ENCODE measurements around the gene KRT36.

KRT36 gene

DNA sequence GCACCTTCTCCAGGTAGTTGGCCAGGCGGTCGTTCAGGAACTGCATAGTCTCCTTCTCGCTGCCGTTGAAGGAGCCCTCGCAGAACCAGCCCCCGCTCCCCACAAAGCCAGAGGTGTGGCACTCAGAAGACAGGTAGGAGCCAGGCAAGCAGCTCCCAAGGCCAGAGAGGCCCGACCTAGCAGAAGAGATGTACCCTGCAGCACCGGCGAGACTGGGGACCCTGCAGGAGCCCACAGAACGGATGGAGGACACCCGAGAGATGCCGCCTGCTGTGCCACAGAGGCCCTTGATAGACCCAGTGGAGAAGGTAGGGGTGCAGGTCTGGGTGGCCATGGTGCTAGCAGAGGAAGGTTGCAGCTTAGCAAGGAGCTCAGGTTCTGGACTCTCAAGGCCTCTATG lies at the start of gene KRT36:
TSS of gene KRT36 (minus strand) at position 380 of the 400 bp plus-strand sequence. CDS start at position 334, 46 bp downstream.
- no peak for DNase-seq (ENCODE audit: low read depth)

GRCh38 chr17:41539071-41539492 lies 49.4 kb upstream of the KRT36 start:
- DNase-seq (ENCODE audit: low read depth), result no peak

- no peak for DNase-seq (ENCODE audit: low read depth)
These were observed 48.9 kb upstream of the KRT36 start for GRCh38 chr17:41538565-41538991.

DNA sequence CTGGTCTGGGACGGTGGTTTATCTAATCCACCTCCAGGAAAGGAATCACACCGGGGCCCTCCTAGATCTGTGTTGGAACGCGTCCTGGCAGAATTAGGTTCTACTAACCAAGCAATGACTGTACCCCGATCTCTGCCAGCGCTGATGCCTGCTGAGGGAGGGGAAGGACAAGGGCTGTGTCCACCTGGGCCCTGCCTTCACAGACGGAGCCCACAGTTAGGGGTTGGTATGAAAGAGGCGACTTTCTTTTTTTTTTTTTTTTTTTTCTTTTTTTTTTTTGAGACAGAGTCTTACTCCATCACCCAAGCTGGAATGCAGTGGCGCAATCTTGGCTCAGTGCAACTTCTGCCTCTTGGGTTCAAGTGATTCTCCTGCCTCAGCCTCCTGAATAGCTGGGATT lies 48.3 kb upstream of the KRT36 start:
- no peak for DNase-seq (ENCODE audit: low read depth)

DNA sequence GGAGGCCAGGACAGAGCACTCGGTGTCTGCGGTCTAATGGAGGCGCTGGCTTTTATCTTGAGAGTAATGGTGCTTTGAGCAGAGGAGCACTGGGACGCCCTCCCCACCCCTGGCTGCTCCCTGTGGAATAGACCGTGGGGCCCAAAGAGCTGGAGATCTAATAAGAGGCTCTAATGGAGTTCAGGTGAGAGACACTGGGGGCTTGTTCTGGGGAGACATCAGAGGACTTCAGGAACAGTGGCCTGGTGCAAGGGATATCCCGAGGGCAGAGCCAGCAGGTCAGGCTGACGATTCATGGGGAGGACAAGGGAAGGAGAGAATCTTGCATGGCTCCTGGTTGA lies 47.9 kb upstream of the KRT36 start:
- no peak for DNase-seq (ENCODE audit: low read depth)

GRCh38 chr17:41536741-41537613 lies 47.3 kb upstream of the KRT36 start:
- no peak for DNase-seq (ENCODE audit: low read depth)

- no peak for DNase-seq (ENCODE audit: low read depth)
These were observed 46.2 kb upstream of the KRT36 start for GRCh38 chr17:41535764-41536481.

DNA sequence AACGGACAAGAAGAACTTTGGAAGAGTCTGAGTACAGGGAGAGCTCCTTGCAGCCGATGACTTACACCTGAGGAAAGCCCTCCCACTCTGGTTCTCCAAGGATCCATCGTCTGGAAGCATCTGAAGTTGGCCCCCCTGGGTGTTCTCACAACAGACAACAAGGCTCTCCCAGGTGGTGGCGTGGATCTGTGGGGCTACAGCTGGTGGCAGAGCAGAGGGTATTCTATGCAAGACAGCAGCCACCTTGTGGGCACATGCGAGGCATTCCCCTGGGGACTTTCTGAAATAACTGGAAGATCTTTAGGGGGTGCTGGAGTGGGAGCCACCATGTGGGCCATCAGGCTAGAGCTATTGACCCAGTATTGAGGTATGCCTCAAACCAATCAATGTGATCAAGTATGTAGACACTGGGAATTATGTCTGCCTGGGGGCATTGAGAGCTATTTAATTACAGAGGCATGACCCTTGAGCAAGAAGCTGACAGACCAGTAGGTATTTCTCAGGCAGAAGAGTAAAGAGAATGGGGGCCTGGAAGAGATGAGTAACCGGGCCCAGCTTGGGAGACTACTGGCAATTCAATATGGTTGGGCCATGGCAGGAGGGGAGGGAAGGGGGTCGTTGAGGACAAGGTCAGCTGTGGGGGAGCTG lies 45.3 kb upstream of the KRT36 start:
- DNase-seq (ENCODE audit: low read depth), result no peak

DNA sequence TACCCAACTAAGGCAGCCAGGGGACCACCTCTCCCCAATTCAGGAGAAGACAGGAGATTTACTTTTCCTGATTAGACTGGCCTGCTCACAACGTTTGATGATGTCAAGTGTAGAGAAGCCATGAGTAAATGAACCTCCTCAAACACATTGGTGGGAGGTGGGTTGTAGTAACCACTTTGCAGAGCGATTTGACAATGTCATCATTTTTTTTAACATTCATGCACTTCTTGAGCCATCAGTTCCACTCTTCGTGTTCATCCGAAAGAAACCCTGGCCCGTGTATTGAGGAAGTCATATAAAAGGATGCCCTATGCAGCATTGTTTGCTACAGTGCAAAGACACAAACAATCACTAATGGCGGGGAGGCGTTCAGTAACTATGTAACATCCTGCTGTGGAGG lies 43.9 kb upstream of the KRT36 start:
- DNase-seq (ENCODE audit: low read depth), result no peak

GRCh38 chr17:41532947-41533570 lies 43.3 kb upstream of the KRT36 start:
- DNase-seq (ENCODE audit: low read depth), result no peak

GRCh38 chr17:41531993-41532392 lies 42.3 kb upstream of the KRT36 start:
- DNase-seq (ENCODE audit: low read depth), result no peak

DNA sequence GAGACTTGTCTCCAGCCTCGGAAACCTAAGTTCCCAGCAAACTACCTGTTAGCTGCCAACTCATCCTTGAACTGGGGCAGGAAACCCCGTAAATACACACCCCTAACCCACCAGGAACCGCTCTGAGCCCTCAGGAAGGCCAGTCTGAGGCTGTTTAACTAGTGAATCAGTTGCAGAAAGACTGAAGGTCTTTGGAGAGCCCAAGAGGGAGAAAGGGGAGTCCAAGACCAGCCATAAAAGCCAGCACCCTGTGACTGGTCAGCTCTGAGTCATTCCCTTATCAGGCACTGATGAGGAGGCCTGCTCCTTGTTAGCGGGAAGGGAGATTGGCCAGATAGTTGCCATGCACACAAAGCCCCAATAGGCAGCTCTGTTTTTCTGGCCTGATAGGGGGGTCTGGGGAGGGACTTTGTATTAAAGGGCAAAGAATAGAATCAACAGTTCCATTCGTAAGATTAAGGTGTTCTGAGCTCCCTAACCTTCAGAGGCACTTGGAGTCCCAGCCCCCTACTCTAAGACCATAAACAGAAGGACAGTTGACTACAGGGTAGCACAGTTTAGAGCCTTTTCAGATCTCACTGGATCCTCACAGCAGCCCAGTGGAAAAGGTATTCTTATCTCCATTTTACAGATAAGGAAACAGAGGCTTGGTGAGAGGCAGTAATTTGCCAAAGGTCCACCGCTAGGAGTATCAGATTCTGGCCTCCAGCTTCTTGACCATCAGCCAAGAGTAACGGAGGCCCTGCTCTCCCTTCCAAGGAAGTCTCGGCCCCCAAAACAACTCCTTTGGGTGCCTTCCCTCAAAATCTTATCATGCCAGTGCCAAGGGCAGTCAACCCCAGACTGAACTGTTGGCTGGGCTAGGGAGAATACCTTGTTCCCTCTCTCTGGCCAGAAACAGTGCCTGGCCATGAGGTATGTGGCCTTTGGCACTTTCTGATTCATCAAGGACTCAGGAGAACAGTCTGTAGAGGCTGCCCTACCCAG lies 40.6 kb upstream of the KRT36 start:
- DNase-seq (ENCODE audit: low read depth), result no peak

GRCh38 chr17:41529491-41529915 lies 39.8 kb upstream of the KRT36 start:
- DNase-seq (ENCODE audit: low read depth), result no peak

DNA sequence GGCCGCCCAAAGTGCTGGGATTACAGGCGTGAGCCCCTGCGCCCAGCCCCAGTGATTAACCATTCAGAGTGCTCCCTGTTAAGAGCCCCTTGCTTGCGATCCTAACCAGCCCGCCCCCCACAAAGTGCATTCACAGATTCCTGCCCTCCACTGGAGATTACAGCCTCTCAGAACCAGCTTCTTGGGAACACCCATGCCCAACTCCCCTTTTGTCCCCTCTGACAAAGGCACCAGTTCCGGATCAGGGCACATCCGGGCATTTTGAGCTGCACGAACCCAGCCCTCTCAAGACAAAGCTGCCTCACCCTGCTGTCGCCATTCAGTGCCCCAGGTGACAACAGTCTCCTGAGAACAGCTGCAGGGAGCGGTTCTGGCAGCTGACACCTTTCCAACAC lies 39.2 kb upstream of the KRT36 start:
- DNase-seq (ENCODE audit: low read depth), result no peak

GRCh38 chr17:41527063-41528023 lies 37.6 kb upstream of the KRT36 start:
- no peak for DNase-seq (ENCODE audit: low read depth)

- DNase-seq (ENCODE audit: low read depth), result no peak
These were observed 34.6 kb upstream of the KRT36 start for GRCh38 chr17:41524261-41524660.

- DNase-seq (ENCODE audit: low read depth), result no peak
These were observed 34.1 kb upstream of the KRT36 start for GRCh38 chr17:41523787-41524186.

DNA sequence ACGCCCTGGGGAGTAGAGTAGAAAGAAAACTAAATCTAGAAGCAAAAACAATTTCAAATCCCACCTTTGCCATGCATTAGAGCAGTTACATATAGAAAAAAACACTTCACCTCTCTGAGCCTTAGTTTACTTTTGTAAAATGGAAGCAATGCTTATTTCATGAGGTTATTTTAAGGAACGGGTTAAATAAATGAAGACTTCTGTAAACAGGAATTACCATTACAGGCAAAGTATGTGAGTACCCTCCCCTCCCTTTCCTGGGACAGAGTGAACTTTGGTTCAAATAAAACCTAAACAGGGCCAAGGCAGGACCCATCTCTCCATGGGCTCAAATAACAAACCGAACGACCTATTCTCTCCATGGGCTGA lies 33.5 kb upstream of the KRT36 start:
- no peak for DNase-seq (ENCODE audit: low read depth)

DNA sequence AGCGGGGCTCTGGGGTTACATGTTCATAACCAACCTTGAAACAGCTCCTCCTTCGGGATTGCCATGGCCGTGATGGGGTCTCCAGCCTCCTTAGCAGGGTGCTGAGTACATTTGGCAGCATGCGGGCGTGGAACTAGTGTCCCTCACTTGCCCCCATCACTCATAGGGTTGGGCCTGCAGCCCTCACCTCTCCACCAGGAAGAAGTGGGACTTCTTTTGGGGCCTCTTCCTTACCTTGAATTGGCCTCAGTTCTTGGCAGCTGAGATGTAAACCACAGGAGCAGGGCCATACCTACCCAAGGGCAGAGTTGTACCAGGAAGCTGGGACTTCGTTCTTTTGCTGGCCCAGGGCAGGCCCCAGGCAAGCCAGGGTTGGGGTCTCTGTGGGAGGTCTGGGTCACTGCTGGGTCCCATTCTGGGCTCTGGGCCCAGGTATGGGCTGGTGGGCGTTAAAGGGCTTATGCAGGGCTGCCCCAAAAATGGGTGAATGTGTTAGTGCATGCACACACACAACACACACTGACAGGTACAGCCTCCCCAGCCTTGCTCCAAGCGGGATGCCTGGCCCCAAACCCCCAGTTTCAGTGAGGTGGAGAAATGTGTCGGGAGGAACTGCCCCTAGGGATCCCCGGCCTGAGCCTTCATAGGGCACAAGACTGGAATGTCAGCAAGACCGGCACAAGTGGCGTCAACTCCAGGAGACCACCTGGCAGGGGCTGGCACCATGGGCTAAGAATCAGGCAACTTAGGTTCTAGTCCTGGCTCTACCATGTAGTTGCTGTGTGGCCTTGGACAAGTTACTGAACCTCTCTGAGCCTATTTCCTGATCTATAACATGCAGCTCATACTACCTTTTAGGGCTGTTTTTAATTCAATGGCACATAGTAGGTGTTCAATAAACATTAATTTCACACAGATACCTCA lies 32.9 kb upstream of the KRT36 start:
- no peak for DNase-seq (ENCODE audit: low read depth)

All from activated T-cell treated with anti-CD3 and anti-CD28 coated beads for 48 hours (primary cell).